CD4-positive, alpha-beta T cell treated with Interleukin-2 at 100 ng/mL for 4 hours (primary cell): ENCODE measurements around the gene PKMYT1.
A peak's percentile ranks its signal among the peaks of the same experiment; 100 is the strongest.
"Not testable (repeated sequence)": the region's sequence is repeated elsewhere in the genome, so short reads cannot be mapped to it uniquely, and the experiment has no call there.

Source experiments
- DNase-seq: peaks from one replicate; pipeline ENCODE4 v3.0.0-alpha.2; 2020; ENCODE audit warnings: low spot score

PKMYT1 gene

GRCh38 chr16:2931231-2931914 lies 48.9 kb downstream of the PKMYT1 start:
- not testable (repeated sequence) for DNase-seq

- DNase-seq = no peak
Measured at GRCh38 chr16:2930236-2930635, 50.0 kb downstream of the PKMYT1 start.

GRCh38 chr16:2929693-2930092 lies 50.6 kb downstream of the PKMYT1 start:
- DNase-seq = no peak

- no peak for DNase-seq
Measured at GRCh38 chr16:2928796-2929195, 51.5 kb downstream of the PKMYT1 start.

GRCh38 chr16:2928151-2928550 lies 52.1 kb downstream of the PKMYT1 start:
- DNase-seq = not testable (repeated sequence)

- peak; percentile 91 for DNase-seq
Measured at GRCh38 chr16:2927010-2927646, 53.1 kb downstream of the PKMYT1 start.

- no peak for DNase-seq
Measured at GRCh38 chr16:2926650-2926999, 53.6 kb downstream of the PKMYT1 start.

GRCh38 chr16:2925951-2926649 lies 54.1 kb downstream of the PKMYT1 start:
- no peak for DNase-seq

- DNase-seq = no peak
Measured at GRCh38 chr16:2924901-2925755, 55.1 kb downstream of the PKMYT1 start.

GRCh38 chr16:2923481-2923880 lies 56.8 kb downstream of the PKMYT1 start:
- DNase-seq = no peak
